Measurements from ENCODE around the gene YJU2. TPM values are rescaled to one million over a fixed set of nuclear protein-coding genes. Genes with fewer than 3 reads are reported as not detected.

YJU2 gene
- 10 to 100 TPM; 26.8 to 32.1 TPM for total RNA-seq

DNA sequence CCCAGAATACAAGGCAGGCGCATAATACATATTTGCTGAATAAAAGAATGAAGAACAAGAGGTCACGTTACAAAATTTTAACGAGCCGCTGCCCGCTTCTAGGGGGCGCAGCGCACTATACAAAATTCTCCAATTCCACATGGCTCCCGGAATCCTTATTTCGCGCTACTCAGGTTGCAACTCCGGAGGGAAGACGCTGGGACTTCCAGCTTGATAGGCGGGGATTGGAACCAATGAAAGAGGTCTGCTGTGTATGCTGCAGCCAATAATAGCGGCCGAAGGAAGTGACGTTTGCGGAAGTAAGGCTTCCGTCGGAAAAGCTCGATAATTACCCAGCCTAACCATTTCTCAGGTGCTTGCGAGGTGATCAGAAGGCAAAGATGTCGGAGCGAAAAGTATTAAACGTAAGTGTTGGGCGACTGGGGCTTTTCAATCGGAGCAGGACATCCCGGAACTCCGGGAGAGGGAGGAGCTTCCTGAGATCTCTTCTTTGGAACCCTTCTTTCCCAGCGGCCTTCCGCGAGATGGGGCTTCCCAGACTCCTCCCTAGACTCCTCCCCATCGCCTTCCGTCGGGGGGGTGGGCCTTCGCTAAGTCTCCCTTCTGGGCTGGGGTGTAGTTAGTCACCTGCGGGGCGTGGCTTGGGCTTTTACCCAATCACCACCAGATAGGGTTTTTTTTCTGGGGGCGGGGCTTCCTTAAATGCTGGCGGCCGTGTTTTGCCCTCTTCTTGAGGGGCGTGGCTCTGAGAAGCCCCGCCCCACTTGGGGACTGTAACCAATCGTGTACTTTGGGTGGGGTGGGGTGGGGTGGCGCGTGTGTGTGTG, at the start of gene YJU2:
Gene YJU2 (plus strand): TSS at position 314 of the 827 bp plus-strand sequence. CDS start 67 bp downstream, at position 381.
- CTCF ChIA-PET: interaction anchor here (0.8 to 1.4 kb wide), 12 partner anchors 9 to 485 kb away, joined by 3 to 12 read pairs (median 4); partner anchors contain the start of genes CHAF1A, MPND, MRPL54 and SH3GL1
- H3K36me3 Mint-ChIP-seq: peaks cover 30% of the 10 kb centered on the region

DNA sequence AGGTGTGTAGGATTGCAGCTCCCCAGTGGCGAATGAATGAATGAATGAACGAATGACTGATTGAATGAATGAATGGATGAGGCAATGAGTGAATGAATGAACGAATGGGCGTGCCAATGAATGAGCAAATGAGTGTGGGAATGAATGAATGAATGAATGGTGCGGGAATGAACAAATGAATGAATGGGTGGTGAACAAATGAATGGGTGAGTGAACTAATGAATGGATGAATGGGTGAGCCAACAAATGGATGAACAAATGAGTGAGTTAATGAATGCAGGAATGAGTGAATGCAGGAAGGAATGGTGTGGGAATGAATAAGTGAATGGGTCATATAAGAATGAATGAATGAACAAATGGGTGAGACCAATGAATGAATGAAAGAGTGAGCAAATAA, 49.7 kb upstream of the YJU2 start:
- peaks cover 7% of the 10 kb centered on the region for H3K9me3 Mint-ChIP-seq (ENCODE audit: low read depth)
- H3K36me3 Mint-ChIP-seq: peaks cover 9% of the 10 kb centered on the region
- H3K27me3 Mint-ChIP-seq: peaks cover 33% of the 10 kb centered on the region
- DNase-seq (no peak), ATAC-seq (no peak)
- H3K4me1 Mint-ChIP-seq: peaks cover 8% of the 10 kb centered on the region
- H3K27ac Mint-ChIP-seq: peak overlapping the region; percentile 27
- CTCF ChIA-PET: interaction anchor here (1.2 kb wide), 1 partner anchor 57 kb away, joined by 3 read pairs; no protein-coding TSS in a partner anchor
- H3K4me3 Mint-ChIP-seq: no peak overlapping the region

More for the DNA sequence above, at the start of gene YJU2:
- Mint-ChIP-seq H3K27ac (peak within 1 kb of the TSS; percentile 97), H3K9me3 (ENCODE audit: low read depth) (peaks cover 2% of the 10 kb centered on the region), H3K4me1 (peaks cover 21% of the 10 kb centered on the region), H3K4me3 (peak within 1 kb of the TSS; percentile 85), H3K27me3 (no peaks in the 10 kb centered on the region)
- DNase-seq (peak; percentile 99), ATAC-seq (peak; percentile 98)

DNA sequence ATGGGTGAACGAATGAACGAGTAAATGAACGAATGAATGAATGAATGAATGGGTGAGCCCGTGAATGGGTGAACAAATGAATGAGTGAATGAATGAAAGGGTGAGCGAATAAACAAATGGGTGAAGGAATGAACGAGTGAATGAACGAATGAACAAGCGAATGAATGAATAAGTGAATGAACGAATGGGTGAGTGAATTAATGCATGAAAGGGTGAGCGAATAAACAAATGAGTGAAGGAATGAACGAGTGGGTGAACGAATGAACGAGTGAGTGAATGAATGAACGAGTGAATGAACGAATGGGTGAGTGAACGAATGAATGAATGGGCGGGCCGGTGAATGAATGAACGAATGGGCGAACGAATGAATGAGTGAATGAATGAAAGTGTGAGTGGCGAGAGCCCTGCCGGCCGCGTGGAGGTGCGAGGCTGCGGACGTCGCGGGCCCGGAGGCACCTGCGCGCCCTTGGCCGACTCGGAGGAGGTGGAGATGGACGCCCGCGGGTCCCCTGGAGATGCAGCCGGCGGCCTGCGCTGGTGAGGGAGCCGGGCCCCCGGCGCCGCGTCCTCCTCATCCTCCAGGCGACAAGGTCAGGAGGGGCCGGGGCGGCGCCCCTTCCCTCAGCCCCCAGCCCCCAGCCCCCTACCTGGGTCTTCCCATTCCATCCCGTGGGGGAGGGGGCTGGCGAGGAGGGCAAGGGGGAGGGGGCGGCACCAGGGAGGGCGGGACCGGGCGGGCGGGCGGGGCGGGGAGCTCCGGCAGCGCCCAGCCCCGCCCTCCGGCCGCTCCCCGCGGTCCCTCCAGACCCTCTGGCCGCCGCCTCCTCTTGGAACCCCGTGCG, 49.0 kb upstream of the YJU2 start:
- no peak for DNase-seq
- CTCF ChIA-PET: interaction anchor here (1.1 kb wide), 1 partner anchor 9 kb away, joined by 4 read pairs; no protein-coding TSS in a partner anchor
- H3K9me3 Mint-ChIP-seq (ENCODE audit: low read depth): peaks cover 7% of the 10 kb centered on the region
- H3K36me3 Mint-ChIP-seq: peaks cover 9% of the 10 kb centered on the region
- no peak overlapping the region for H3K4me3 Mint-ChIP-seq
- peaks cover 8% of the 10 kb centered on the region for H3K4me1 Mint-ChIP-seq
- peaks cover 33% of the 10 kb centered on the region for H3K27me3 Mint-ChIP-seq
- ATAC-seq: no peak
- H3K27ac Mint-ChIP-seq: peak overlapping the region; percentile 27

DNA sequence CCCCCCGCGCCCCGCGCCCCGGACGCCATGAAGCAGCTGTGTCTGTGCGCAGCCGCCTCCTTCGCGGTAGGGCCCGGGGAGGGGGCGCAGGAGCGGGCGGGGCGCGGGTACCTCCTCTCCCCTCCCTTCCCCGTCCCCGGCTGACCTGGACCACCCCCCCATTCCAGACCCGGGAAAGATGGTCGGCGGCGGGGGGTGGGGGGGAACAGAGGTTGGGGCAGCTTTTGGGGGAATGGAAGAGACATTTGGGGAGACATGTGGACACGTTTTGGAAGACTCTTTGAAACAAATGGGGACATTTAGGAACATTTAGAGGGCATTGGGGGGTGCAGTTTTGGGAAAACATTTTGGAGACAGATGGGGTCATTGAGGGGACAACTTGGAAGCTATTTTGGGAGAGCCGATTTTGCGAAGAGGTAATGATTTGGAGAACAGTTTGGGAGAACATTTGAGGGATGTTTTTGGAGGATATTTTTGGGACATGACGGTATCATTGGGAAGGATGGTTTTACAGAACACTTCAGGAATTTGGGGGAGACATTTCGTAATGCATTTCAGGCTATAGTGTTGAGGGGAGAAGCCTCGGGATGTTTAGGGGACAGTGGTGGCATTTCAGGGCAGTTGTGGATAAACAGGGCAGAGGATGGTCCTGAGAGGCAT, 48.3 kb upstream of the YJU2 start:
- Mint-ChIP-seq H3K9me3 (ENCODE audit: low read depth) (peaks cover 7% of the 10 kb centered on the region), H3K4me3 (no peak overlapping the region), H3K36me3 (peaks cover 9% of the 10 kb centered on the region), H3K27me3 (peaks cover 33% of the 10 kb centered on the region), H3K27ac (no peak overlapping the region), H3K4me1 (peaks cover 8% of the 10 kb centered on the region)
- CTCF ChIA-PET: interaction anchor here (1.1 kb wide), 1 partner anchor 8 kb away, joined by 4 read pairs; no protein-coding TSS in a partner anchor
- ATAC-seq: no peak
- DNase-seq: no peak

DNA sequence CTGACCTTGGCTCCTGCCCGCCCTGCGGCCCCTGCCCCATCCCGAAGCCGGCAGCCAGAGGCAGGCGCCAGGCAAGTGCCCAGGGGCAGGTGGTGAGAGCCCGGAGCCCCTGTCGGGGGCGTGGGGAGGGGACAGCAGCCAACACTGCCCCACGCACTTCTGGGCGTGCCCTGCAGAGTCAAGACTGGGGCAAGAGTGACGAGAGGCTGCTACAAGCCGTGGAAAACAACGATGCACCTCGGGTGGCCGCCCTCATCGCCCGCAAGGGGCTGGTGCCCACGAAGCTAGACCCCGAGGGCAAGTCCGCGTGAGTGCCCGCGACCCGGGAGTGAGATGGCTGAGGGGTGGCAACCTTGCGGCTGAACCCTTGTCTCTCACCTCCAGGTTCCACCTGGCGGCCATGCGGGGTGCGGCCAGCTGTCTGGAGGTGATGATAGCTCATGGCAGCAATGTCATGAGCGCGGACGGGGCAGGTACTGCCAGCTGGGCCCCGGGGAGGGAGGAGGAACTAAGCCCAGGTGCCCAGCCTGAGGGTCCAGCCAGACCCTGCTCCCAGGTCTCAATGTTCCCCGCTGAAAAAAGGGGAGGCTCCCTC, 47.1 kb upstream of the YJU2 start:
- Mint-ChIP-seq H3K27me3 (peaks cover 28% of the 10 kb centered on the region), H3K27ac (no peak overlapping the region), H3K9me3 (ENCODE audit: low read depth) (peaks cover 7% of the 10 kb centered on the region), H3K4me1 (peaks cover 11% of the 10 kb centered on the region), H3K4me3 (no peak overlapping the region), H3K36me3 (peaks cover 9% of the 10 kb centered on the region)
- DNase-seq: no peak
- ATAC-seq: no peak
- CTCF ChIA-PET: interaction anchor here (2.9 to 4.0 kb wide), 2 partner anchors 59 to 212 kb away, joined by 9 to 28 read pairs; no protein-coding TSS in a partner anchor

DNA sequence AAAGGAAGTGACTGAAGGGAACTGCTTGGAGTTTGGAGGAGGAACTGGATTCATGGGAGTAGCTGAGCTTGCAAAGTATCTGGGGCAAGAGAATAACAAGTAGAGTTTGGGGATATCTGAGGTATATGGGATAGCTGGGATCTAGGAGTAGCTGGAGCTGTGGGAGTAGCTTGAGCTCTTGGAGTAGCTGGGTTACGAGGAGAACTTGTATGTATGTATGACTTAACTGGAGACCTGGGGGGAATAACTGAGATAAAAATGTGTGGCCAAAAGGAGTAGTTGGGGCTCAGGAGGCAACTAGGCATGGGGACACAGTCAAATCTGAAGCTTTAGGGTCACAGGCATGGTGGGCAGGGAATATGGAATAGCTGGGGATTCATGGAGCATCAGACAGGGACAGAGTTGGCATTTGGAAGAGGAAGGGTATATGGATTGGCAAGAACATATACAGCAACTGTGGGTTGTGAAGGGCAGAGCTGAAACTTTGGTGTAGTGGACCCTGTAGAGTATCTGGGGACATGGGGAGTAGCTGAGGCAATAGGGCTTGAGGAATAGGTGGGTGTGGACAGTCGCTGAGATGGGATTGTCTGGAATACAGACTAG, 45.8 kb upstream of the YJU2 start:
- Mint-ChIP-seq H3K9me3 (ENCODE audit: low read depth) (peaks cover 7% of the 10 kb centered on the region), H3K4me1 (peaks cover 11% of the 10 kb centered on the region), H3K27ac (no peak overlapping the region), H3K4me3 (no peak overlapping the region), H3K36me3 (peaks cover 9% of the 10 kb centered on the region), H3K27me3 (peaks cover 25% of the 10 kb centered on the region)
- CTCF ChIA-PET: interaction anchor here (0.8 to 4.0 kb wide), 8 partner anchors 13 to 380 kb away, joined by 3 to 28 read pairs (median 4); partner anchors contain the start of genes CREB3L3 and EEF2
- no peak for DNase-seq
- no peak for ATAC-seq

DNA sequence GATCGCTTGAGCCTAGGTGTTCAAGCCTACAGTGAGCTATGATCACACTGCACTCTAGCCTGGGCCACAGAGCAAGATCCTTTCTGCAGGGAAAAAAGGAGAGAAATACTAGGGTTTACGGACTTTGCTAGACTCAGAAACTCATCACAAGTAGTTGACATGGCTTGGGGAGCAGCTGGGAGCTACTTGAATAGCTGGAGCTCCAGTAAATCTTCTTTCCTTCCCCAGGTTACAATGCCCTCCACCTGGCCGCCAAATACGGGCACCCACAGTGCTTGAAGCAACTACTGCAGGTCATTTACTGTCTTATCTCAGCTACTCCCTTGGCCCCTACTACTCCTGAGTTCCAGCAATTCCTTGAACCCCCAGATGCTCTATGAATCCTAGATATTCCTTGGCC, 45.1 kb upstream of the YJU2 start:
- peaks cover 23% of the 10 kb centered on the region for H3K27me3 Mint-ChIP-seq
- H3K36me3 Mint-ChIP-seq: peaks cover 9% of the 10 kb centered on the region
- CTCF ChIA-PET: interaction anchor here (1.2 to 4.0 kb wide), 6 partner anchors 14 to 217 kb away, joined by 3 to 28 read pairs (median 6); partner anchors contain the start of gene EEF2
- ATAC-seq (no peak), DNase-seq (no peak)
- peaks cover 11% of the 10 kb centered on the region for H3K4me1 Mint-ChIP-seq
- peaks cover 7% of the 10 kb centered on the region for H3K9me3 Mint-ChIP-seq (ENCODE audit: low read depth)
- H3K4me3 Mint-ChIP-seq: no peak overlapping the region
- no peak overlapping the region for H3K27ac Mint-ChIP-seq

DNA sequence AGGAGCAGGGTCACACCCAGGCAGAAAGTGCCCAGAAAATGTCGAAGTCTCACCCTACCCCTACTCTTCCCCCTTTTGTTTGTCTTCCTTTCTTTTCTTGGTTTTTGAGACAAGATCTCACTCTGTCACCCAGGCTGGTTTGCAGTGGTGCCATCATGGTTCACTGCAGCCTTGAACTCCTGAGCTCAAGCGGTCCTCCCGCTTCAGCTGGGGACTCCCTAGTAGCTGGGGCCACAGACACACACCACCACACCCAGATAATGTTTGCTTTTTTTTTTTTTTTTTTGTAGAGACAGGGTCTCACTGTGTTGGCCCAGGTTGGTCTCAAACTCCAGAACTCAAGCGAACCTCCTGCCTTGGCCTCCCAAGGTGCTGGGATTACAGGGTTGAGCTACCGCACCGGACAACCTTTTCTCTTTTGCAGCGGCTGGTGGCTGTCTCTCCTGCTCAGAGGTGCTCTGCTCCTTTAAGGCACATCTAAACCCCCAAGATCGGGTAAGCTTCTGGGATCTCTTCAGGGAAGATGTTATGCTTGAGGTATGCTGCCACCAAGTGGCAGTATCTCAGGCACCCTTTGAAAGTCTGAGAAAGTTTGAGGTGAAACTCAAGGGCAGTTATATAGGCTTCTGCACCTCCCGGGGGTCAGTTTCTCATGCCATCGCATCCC, 39.9 kb upstream of the YJU2 start:
- no peaks in the 10 kb centered on the region for H3K36me3 Mint-ChIP-seq
- H3K27me3 Mint-ChIP-seq: no peaks in the 10 kb centered on the region
- H3K4me1 Mint-ChIP-seq: peaks cover 3% of the 10 kb centered on the region
- no peak overlapping the region for H3K27ac Mint-ChIP-seq
- no peaks in the 10 kb centered on the region for H3K9me3 Mint-ChIP-seq (ENCODE audit: low read depth)
- ATAC-seq: no peak
- DNase-seq: no peak
- H3K4me3 Mint-ChIP-seq: no peak overlapping the region
- CTCF ChIA-PET: interaction anchor here (0.6 to 2.4 kb wide), 10 partner anchors 8 to 228 kb away, joined by 3 to 11 read pairs (median 4); partner anchors contain the start of gene CHAF1A

DNA sequence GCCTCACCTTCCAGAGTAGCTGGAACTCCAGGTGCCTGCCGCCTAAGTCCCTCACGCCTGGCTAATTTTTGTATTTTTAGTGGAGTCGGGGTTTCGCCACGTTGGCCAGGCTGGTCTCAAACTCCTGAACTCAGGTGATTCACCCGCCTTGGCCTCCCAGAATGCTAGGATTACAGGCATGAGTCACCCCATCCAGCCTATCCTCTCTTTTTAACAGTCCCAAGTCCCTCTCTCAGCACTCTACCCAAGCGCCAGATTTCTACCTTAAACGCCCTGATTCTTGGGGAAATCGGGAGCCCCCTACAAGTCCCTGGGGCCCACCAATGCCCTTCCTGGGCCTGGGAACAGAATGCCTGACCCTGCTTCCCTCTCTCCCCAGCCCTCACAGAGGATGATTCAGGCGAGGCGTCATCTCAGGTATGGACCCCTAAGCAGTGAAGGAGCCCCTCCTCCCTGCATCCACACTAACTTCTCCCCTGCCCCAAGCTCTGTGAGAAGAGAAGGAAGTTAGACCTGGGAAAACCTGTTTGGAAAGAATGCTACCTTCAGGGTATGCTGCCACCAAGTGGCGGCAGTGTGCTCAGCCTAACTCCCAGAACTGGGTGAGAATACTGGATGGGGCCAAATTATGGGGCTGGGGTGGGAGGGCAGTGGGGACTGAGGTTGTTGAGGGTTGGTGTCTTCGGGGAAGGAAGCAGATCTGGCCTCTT, 38.3 kb upstream of the YJU2 start:
- Mint-ChIP-seq H3K36me3 (no peaks in the 10 kb centered on the region), H3K27ac (peak overlapping the region; percentile 46), H3K4me1 (peaks cover 3% of the 10 kb centered on the region), H3K27me3 (peaks cover 4% of the 10 kb centered on the region), H3K9me3 (ENCODE audit: low read depth) (no peaks in the 10 kb centered on the region), H3K4me3 (no peak overlapping the region)
- ATAC-seq: no peak
- CTCF ChIA-PET: interaction anchor here (0.5 to 2.4 kb wide), 12 partner anchors 9 to 275 kb away, joined by 3 to 11 read pairs (median 3); partner anchors contain the start of gene EEF2
- no peak for DNase-seq

DNA sequence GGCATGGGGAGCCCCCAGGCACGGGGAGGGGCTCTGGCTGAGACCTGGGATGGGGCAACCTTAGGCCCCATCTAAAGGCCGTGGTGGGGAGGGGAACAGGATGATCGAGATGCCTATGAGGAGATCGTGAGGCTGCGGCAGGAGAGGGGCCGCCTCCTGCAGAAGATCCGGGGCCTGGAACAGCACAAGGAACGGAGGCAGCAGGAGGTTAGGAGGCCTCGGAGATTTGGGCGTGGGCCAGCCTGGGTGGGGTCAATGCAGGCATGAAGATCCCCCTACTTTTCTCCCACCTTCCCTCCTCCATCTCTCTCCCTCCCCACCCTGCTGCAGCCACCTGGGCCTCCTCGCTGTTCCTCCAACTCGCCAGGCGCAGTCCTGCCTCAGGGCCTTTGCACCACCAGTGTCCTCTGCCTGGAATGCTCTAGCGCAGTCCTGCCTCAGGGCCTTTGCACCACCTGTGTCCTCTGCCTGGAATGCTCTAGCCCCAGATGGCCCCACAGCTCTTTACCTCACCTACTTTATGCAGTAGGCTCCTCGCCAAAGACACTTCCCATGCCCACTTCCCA, 36.6 kb upstream of the YJU2 start:
- DNase-seq (no peak), ATAC-seq (no peak)
- Mint-ChIP-seq H3K4me1 (peaks cover 10% of the 10 kb centered on the region), H3K36me3 (no peaks in the 10 kb centered on the region), H3K27me3 (peaks cover 4% of the 10 kb centered on the region), H3K4me3 (no peak overlapping the region), H3K27ac (no peak overlapping the region), H3K9me3 (ENCODE audit: low read depth) (no peaks in the 10 kb centered on the region)
- CTCF ChIA-PET: interaction anchor here (1.2 kb wide), 1 partner anchor 72 kb away, joined by 3 read pairs; no protein-coding TSS in a partner anchor

DNA sequence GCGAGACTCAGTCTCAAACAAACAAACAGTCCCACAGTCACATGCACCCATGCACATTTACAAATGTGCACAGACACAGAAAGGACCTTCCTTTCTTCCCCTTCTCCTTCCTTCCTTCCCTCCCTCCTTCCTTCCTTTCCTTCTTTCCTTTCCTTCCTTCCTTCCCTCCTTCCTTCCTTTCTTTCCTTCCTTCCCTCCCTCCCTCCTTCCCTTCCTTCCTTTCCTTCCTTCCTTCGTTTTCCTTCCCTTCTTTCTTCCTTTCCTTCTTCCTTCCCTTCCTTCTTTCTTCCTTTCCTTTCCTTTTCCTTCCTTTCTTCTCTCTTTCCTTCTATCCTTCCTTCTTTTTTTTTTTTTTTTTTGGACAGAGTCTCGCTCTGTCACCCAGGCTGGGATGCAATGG, 33.8 kb upstream of the YJU2 start:
- H3K4me1 Mint-ChIP-seq: peaks cover 10% of the 10 kb centered on the region
- no peak overlapping the region for H3K4me3 Mint-ChIP-seq
- no peaks in the 10 kb centered on the region for H3K9me3 Mint-ChIP-seq (ENCODE audit: low read depth)
- ATAC-seq: no peak
- no peak overlapping the region for H3K27ac Mint-ChIP-seq
- H3K36me3 Mint-ChIP-seq: peaks cover 1% of the 10 kb centered on the region
- no peak for DNase-seq
- H3K27me3 Mint-ChIP-seq: peaks cover 4% of the 10 kb centered on the region
- CTCF ChIA-PET: interaction anchor here (0.6 kb wide), 1 partner anchor 1140 kb away, joined by 3 read pairs; no protein-coding TSS in a partner anchor

Data from activated CD8-positive, alpha-beta memory T cell treated with anti-CD3 and anti-CD28 coated beads, Interleukin-2, amount 10 ng/mL, durations not matched to agents 7 days and 5 days (primary cell).